Gastroesophageal sphincter (tissue), 3 donors: Measurements from ENCODE around the gene BMP7.

Experiments
- POLR2A ChIP-seq, 2 donors: fragments of 450-650 bp; IDR thresholded peaks; one replicate each; pipeline ENCODE4 v1.6.1; 2017; ENCODE audit warnings: antibody characterized with exemption in 2 of 2, mild to moderate bottlenecking in 2 of 2, moderate library complexity in 1 of 2
- POLR2AphosphoS5 ChIP-seq: sonication (generic); formaldehyde crosslinking; IDR thresholded peaks from one replicate; pipeline ENCODE4 v1.6.1; 2017; ENCODE audit warnings: antibody characterized with exemption
- TF ChIP-seq, protein P1 (sequence below), 4 experiments: fragments of 200-600 bp in 2 of 4; fragments of 450-650 bp in 2 of 4; sonication (generic) in 1 of 4; IDR thresholded peaks; one replicate each; pipeline ENCODE4 v1.5.1; 2017 to 2019; ENCODE audit warnings: antibody characterized with exemption in 4 of 4, mild to moderate bottlenecking in 2 of 4, moderate library complexity in 2 of 4

DNA sequence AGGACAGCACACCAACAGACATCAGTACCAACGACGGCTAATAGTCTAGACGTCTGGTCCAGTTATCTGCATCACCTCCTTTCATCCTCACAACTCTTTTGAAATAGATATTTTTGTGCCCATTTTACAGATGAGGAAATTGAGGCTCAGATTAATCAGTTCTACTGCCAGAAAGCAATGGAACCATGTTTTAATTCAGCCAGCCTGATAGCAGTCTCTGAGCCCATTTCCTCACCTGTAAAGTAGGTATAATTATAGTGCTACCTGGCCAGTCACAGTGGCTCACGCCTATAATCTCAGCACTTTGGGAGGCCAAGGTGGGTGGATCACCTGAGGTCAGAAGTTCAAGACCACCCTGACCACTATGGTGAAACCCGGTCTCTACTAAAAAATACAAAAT lies 9.8 kb upstream of the BMP7 start:
- TF ChIP-seq, protein P1, sequence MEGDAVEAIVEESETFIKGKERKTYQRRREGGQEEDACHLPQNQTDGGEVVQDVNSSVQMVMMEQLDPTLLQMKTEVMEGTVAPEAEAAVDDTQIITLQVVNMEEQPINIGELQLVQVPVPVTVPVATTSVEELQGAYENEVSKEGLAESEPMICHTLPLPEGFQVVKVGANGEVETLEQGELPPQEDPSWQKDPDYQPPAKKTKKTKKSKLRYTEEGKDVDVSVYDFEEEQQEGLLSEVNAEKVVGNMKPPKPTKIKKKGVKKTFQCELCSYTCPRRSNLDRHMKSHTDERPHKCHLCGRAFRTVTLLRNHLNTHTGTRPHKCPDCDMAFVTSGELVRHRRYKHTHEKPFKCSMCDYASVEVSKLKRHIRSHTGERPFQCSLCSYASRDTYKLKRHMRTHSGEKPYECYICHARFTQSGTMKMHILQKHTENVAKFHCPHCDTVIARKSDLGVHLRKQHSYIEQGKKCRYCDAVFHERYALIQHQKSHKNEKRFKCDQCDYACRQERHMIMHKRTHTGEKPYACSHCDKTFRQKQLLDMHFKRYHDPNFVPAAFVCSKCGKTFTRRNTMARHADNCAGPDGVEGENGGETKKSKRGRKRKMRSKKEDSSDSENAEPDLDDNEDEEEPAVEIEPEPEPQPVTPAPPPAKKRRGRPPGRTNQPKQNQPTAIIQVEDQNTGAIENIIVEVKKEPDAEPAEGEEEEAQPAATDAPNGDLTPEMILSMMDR (IDR thresholded peaks at IDR 0.05) = no peak
- TF ChIP-seq POLR2A (IDR thresholded peaks at IDR 0.05) (no peak), POLR2AphosphoS5 (no peak)
